GM18511 (cell line): Measurements from ENCODE around the gene KIAA1328.

Experiments used
- ATAC-seq: cut with Tn5 transposase; IDR thresholded peaks from one replicate; pipeline ENCODE4 v1.9.1; 2021; ENCODE audit warnings: mild to moderate bottlenecking, moderate library complexity; ENCODE audit not compliant: unreplicated experiment

Gene KIAA1328

GRCh38 chr18:36947820-36948348 is 119.0 kb downstream of the KIAA1328 start:
- ATAC-seq: no peak

GRCh38 chr18:36950282-36950681 is 121.4 kb downstream of the KIAA1328 start:
- no peak for ATAC-seq

- no peak for ATAC-seq
Measured at GRCh38 chr18:36950960-36951359, 122.0 kb downstream of the KIAA1328 start.

GRCh38 chr18:36953047-36953446 is 124.1 kb downstream of the KIAA1328 start:
- ATAC-seq: no peak

GRCh38 chr18:36960038-36960437 is 131.1 kb downstream of the KIAA1328 start:
- ATAC-seq: no peak

- ATAC-seq: no peak
Measured at GRCh38 chr18:36963464-36963863, 134.5 kb downstream of the KIAA1328 start.

GRCh38 chr18:36974686-36975085 is 145.8 kb downstream of the KIAA1328 start:
- no peak for ATAC-seq

GRCh38 chr18:36977121-36977520 is 148.2 kb downstream of the KIAA1328 start:
- no peak for ATAC-seq

GRCh38 chr18:36993068-36993467 is 164.1 kb downstream of the KIAA1328 start:
- ATAC-seq: no peak

GRCh38 chr18:37006742-37007141 is 177.8 kb downstream of the KIAA1328 start:
- peak; percentile 65 for ATAC-seq

- no peak for ATAC-seq
Measured at GRCh38 chr18:37012452-37012851, 183.5 kb downstream of the KIAA1328 start.

- ATAC-seq: no peak
Measured at GRCh38 chr18:37019157-37019827, 190.4 kb downstream of the KIAA1328 start.

- ATAC-seq: no peak
Measured at GRCh38 chr18:37033419-37033818, 204.5 kb downstream of the KIAA1328 start.

GRCh38 chr18:37042381-37042780 is 213.5 kb downstream of the KIAA1328 start:
- no peak for ATAC-seq

- ATAC-seq: no peak
Measured at GRCh38 chr18:37055137-37055802, 226.3 kb downstream of the KIAA1328 start.

GRCh38 chr18:37064187-37064586 is 235.3 kb downstream of the KIAA1328 start:
- ATAC-seq: no peak

GRCh38 chr18:37065254-37065653 is 236.3 kb downstream of the KIAA1328 start:
- no peak for ATAC-seq

- ATAC-seq: no peak
Measured at GRCh38 chr18:37084912-37085311, 256.0 kb downstream of the KIAA1328 start.

GRCh38 chr18:37085362-37085761 is 256.4 kb downstream of the KIAA1328 start:
- ATAC-seq: no peak

- ATAC-seq: no peak
Measured at GRCh38 chr18:37107748-37108522, 279.0 kb downstream of the KIAA1328 start.

- ATAC-seq: no peak
Measured at GRCh38 chr18:37122877-37123276, 293.9 kb downstream of the KIAA1328 start.

- no peak for ATAC-seq
Measured at GRCh38 chr18:37124516-37124915, 295.6 kb downstream of the KIAA1328 start.
